ENCODE measurements around the gene MYRF. TPM values are rescaled to one million over a fixed set of nuclear protein-coding genes. Genes with fewer than 3 reads are reported as not detected.

The MYRF gene
- total and polyA plus RNA-seq, 2 of the 13 experiments (the other 11 are each of a cell fraction or from before 2014, with no cell fraction given), result 10.2 to 25.9 TPM

- TF ChIP-seq ZNF772 (CRISPR knock-in tag; IDR thresholded peaks at IDR 0.05) (no peak), FOXP4 (CRISPR knock-in tag; IDR thresholded peaks at IDR 0.05) (0 out of 2 replicates have a peak, but pooled peaks have one; percentile 10), ZNF564 (CRISPR knock-in tag; IDR thresholded peaks at IDR 0.05) (no peak), ZNF160 (CRISPR knock-in tag; IDR thresholded peaks at IDR 0.05) (no peak; the same call in 1 of the 2 replicates), CREB1 (IDR thresholded peaks at IDR 0.05) (no peak), CREB1 (CRISPR knock-in tag; IDR thresholded peaks at IDR 0.05) (no peak), ZNF761 (CRISPR knock-in tag; conservative IDR thresholded peaks at IDR 0.05) (peak; percentile 48; the same call in 1 of the 2 replicates), ZFP90 (CRISPR knock-in tag; IDR thresholded peaks at IDR 0.05; ENCODE audit: borderline replicate concordance) (0 out of 2 replicates have a peak, but pooled peaks have one; percentile 38), RXRA (CRISPR knock-in tag; IDR thresholded peaks at IDR 0.05) (peak; percentile 7; the same call in 1 of the 2 replicates), ZNF607 (CRISPR knock-in tag; IDR thresholded peaks at IDR 0.05; ENCODE audit: borderline replicate concordance) (0 out of 2 replicates have a peak, but pooled peaks have one; percentile 11), KDM2A (CRISPR knock-in tag; IDR thresholded peaks at IDR 0.05; ENCODE audit: borderline replicate concordance, low read depth) (peak; percentile 26; the same call in 1 of the 2 replicates), ZNF17 (CRISPR knock-in tag; IDR thresholded peaks at IDR 0.05) (0 out of 2 replicates have a peak, but pooled peaks have one; percentile 34), ZNF281 (CRISPR knock-in tag; IDR thresholded peaks at IDR 0.05; ENCODE audit: borderline replicate concordance) (0 out of 2 replicates have a peak, but pooled peaks have one; percentile 60), HNRNPK (IDR thresholded peaks at IDR 0.05; ENCODE audit: low read depth, low read length, poor library complexity, severe bottlenecking) (peak; percentile 24), ZBTB10 (CRISPR knock-in tag; IDR thresholded peaks at IDR 0.05; ENCODE audit: borderline replicate concordance) (0 out of 2 replicates have a peak, but pooled peaks have one; percentile 17), ZBTB2 (CRISPR knock-in tag; IDR thresholded peaks at IDR 0.05; ENCODE audit: low read depth) (peak; percentile 55; the same call in 1 of the 2 replicates), ZNF75D (CRISPR knock-in tag; IDR thresholded peaks at IDR 0.05; ENCODE audit: borderline replicate concordance) (0 out of 2 replicates have a peak, but pooled peaks have one; percentile 57), HOXA5 (CRISPR knock-in tag; IDR thresholded peaks at IDR 0.05) (peak; percentile 9; the same call in 1 of the 2 replicates), RFX3 (CRISPR knock-in tag; IDR thresholded peaks at IDR 0.05) (no peak)
These were observed 75.3 kb downstream of the MYRF start, which contains the start of gene FADS2 (continued) for GRCh38 chr11:61827571-61828378.

All from HepG2 (cell line).